HCT116 (cell line): ENCODE measurements around the gene MEIS1. TPM values are rescaled to one million over a fixed set of nuclear protein-coding genes. Genes with fewer than 3 reads are reported as not detected.
A peak's percentile ranks its signal among the peaks of the same experiment; 100 is the strongest.

ENCODE experiments used
- ATAC-seq: fragments of 200-7000 bp; cut with Tn5 transposase; 2 replicates; pipeline ENCODE4 v1.9.1; 2020; ENCODE audit warnings: mild to moderate bottlenecking, moderate library complexity
- Bru-seq: library from RNA; stranded (reverse); fragments of 400-500 nt; gene quantifications from one replicate; lab custom pipeline; 2021; lab: Mats Ljungman, UMichigan
- BruChase-seq, 2 experiments: library from RNA; stranded (reverse); fragments of 400-500 nt; gene quantifications; one replicate each; lab custom pipeline; 2021; lab: Mats Ljungman, UMichigan
- BruUV-seq: library from RNA; stranded (reverse); fragments of 400-500 nt; replicated peaks from 2 replicates; lab custom pipeline; 2021; lab: Mats Ljungman, UMichigan
- CTCF ChIA-PET: fragments of 300-600 bp; sonication (Branson Sonifier 250); formaldehyde crosslinking; loops from one replicate; lab custom pipeline; 2021; ENCODE audit warnings: antibody characterized with exemption; lab: Charles Lee
- POLR2A ChIA-PET: fragments of 300-600, 350-600 bp; sonication (Branson Sonifier 250); formaldehyde crosslinking; loops from one replicate; lab custom pipeline; 2021; ENCODE audit warnings: antibody characterized with exemption; lab: Charles Lee
- RAD21 ChIA-PET, 2 experiments: fragments of 300-600 bp; sonication (Branson Sonifier 250); formaldehyde crosslinking; loops; one replicate each; lab custom pipeline; 2023; ENCODE audit warnings: low total read pairs in 2 of 2; ENCODE audit not compliant: uncharacterized antibody in 2 of 2, unreplicated experiment in 2 of 2, low non-redundant PET in 1 of 2; lab: Charles Lee
- DNase-seq: peaks from one replicate; pipeline ENCODE4 v3.0.0-alpha.2; 2010; ENCODE audit warnings: low read depth, low spot score
- H2AFZ ChIP-seq: fragments of 200-600 bp; shearing (Covaris generic), sonication (generic); 2 replicates; pipeline ENCODE4 v1.6.1; 2017; ENCODE audit warnings: low read depth, mixed run types, mixed read lengths, antibody characterized with exemption, low read length; ENCODE audit not compliant: poor library complexity, severe bottlenecking
- H3K27ac ChIP-seq: 2 replicates; pipeline ENCODE4 v1.5.1; 2012; ENCODE audit warnings: low read depth, low read length
- H3K27me3 ChIP-seq: fragments of 200-600 bp; sonication (generic); 2 replicates; pipeline ENCODE4 v1.6.1; 2016; ENCODE audit warnings: mixed run types, low read length, mixed read lengths; ENCODE audit not compliant: insufficient read depth
- H3K36me3 ChIP-seq, 2 experiments: fragments of 200-500 bp in 1 of 2; fragments of 200-600 bp in 1 of 2; sonication (Bioruptor generic) in 1 of 2; sonication (generic) in 1 of 2; 2 replicates each; pipeline versions ENCODE4 v1.5.1 to v1.6.1; 2014 to 2016; ENCODE audit warnings: low read length in 2 of 2, inconsistent platforms in 1 of 2, mixed read lengths in 1 of 2, mixed run types in 1 of 2; ENCODE audit not compliant: insufficient read depth in 2 of 2, control insufficient read depth in 1 of 2
- H3K4me1 ChIP-seq, 2 experiments: fragments of 200-600 bp in 1 of 2; sonication (generic) in 1 of 2; 2 replicates each; pipeline versions ENCODE4 v1.5.1 to v1.6.1; 2012 to 2017; ENCODE audit warnings: low read length in 2 of 2, inconsistent platforms in 1 of 2, mild to moderate bottlenecking in 1 of 2, mixed read lengths in 1 of 2, mixed run types in 1 of 2, moderate library complexity in 1 of 2; ENCODE audit not compliant: insufficient read depth in 2 of 2, control insufficient read depth in 1 of 2
- H3K4me2 ChIP-seq: fragments of 200-600 bp; sonication (generic); 2 replicates; pipeline ENCODE4 v1.6.1; 2017; ENCODE audit warnings: mixed run types, low read length, mixed read lengths
- H3K4me3 ChIP-seq, 2 experiments: fragments of 200-600 bp in 1 of 2; sonication (generic) in 1 of 2; replicated peaks in 1 of 2; 2 replicates each; pipeline ENCODE4 v1.5.1; 2011 to 2016; ENCODE audit warnings: low read length in 2 of 2, control low read depth in 1 of 2, low read depth in 1 of 2, mild to moderate bottlenecking in 1 of 2, mixed read lengths in 1 of 2, mixed run types in 1 of 2
- H3K79me2 ChIP-seq: fragments of 200-600 bp; sonication (generic); 2 replicates; pipeline ENCODE4 v1.6.1; 2017; ENCODE audit warnings: mild to moderate bottlenecking, mixed run types, low read length, moderate library complexity, mixed read lengths; ENCODE audit not compliant: insufficient read depth
- H3K9ac ChIP-seq: fragments of 200-600 bp; sonication (generic); 2 replicates; pipeline ENCODE4 v1.6.1; 2016; ENCODE audit warnings: low read length, mixed read lengths
- H3K9me2 ChIP-seq: fragments of 200-600 bp; sonication (generic), shearing (Covaris generic); 2 replicates; pipeline ENCODE4 v1.6.1; 2017; ENCODE audit warnings: mixed run types, mild to moderate bottlenecking, moderate library complexity; ENCODE audit not compliant: insufficient read depth
- H3K9me3 ChIP-seq, 2 experiments: fragments of 200-500 bp in 1 of 2; fragments of 200-600 bp in 1 of 2; sonication (Bioruptor generic) in 1 of 2; sonication (generic) in 1 of 2; 2 replicates each; pipeline ENCODE4 v1.6.1; 2014 to 2017; ENCODE audit warnings: low read length in 2 of 2, mixed read lengths in 2 of 2, inconsistent platforms in 1 of 2, low read depth in 1 of 2, mild to moderate bottlenecking in 1 of 2, mixed run types in 1 of 2, moderate library complexity in 1 of 2; ENCODE audit not compliant: control insufficient read depth in 1 of 2, insufficient read depth in 1 of 2
- H4K20me1 ChIP-seq: fragments of 200-600 bp; sonication (generic), shearing (Covaris generic); 2 replicates; pipeline ENCODE4 v1.6.1; 2017; ENCODE audit warnings: mixed run types, mild to moderate bottlenecking, moderate library complexity; ENCODE audit not compliant: insufficient read depth
- EGR1 ChIP-seq: IDR thresholded peaks from 2 replicates; pipeline ENCODE4 v1.6.1; 2012; ENCODE audit warnings: low read depth
- EZH2phosphoT487 ChIP-seq: fragments of 200-600 bp; IDR thresholded peaks from 2 replicates; pipeline ENCODE4 v1.6.1; 2018; ENCODE audit warnings: antibody characterized with exemption, borderline replicate concordance
- FOSL1 ChIP-seq: IDR thresholded peaks from 2 replicates; pipeline ENCODE4 v1.6.1; 2012; ENCODE audit warnings: low read depth
- JUND ChIP-seq: IDR thresholded peaks from 2 replicates; pipeline ENCODE4 v1.6.1; 2012
- POLR2A ChIP-seq: IDR thresholded peaks from 2 replicates; pipeline ENCODE4 v1.7.0; 2011; ENCODE audit warnings: borderline replicate concordance; ENCODE audit not compliant: insufficient read depth, insufficient read length; ENCODE audit errors: extremely low read depth
- RAD21 ChIP-seq: IDR thresholded peaks from 2 replicates; pipeline ENCODE4 v1.6.1; 2012; ENCODE audit warnings: low read depth, mild to moderate bottlenecking
- SIN3A ChIP-seq: IDR thresholded peaks from 2 replicates; pipeline ENCODE4 v1.6.1; 2012; ENCODE audit warnings: low read depth
- SP1 ChIP-seq: IDR thresholded peaks from 2 replicates; pipeline ENCODE4 v1.6.1; 2012; ENCODE audit warnings: low read depth
- YY1 ChIP-seq: IDR thresholded peaks from 2 replicates; pipeline ENCODE4 v1.6.1; 2011; ENCODE audit warnings: low read length, low read depth, moderate library complexity, mild to moderate bottlenecking; ENCODE audit not compliant: insufficient replicate concordance; ENCODE audit errors: extremely low read depth
- intact Hi-C: fragments of 100-400 bp; cut with micrococcal nuclease; formaldehyde crosslinking; loops from 2 replicates; pipeline ENCODE4 v1.10.0; 2022
- long read RNA-seq: library from polyadenylated mRNA; unstranded; transcript quantifications from one replicate; pipeline ENCODE4 v2.0.0, GENCODE V29; 2021; ENCODE audit not compliant: unreplicated experiment
- polyA plus RNA-seq: library from polyadenylated mRNA; unstranded; fragments of >200 nt; gene quantifications from 2 replicates; pipeline ENCODE4 v1.2.1, GENCODE V29; 2012; ENCODE audit warnings: missing spikeins
- total RNA-seq: library from RNA; stranded (reverse); gene quantifications from one replicate; pipeline ENCODE4 v1.2.1, GENCODE V29; 2021; ENCODE audit not compliant: unreplicated experiment
- TF ChIP-seq, protein P1 (sequence below): IDR thresholded peaks from 2 replicates; pipeline ENCODE4 v1.6.1; 2011; ENCODE audit warnings: mild to moderate bottlenecking, low read length, moderate library complexity; ENCODE audit not compliant: insufficient replicate concordance; ENCODE audit errors: extremely low read depth
- TF ChIP-seq, protein P2 (sequence below): IDR thresholded peaks from 2 replicates; pipeline ENCODE4 v1.6.1; 2012; ENCODE audit warnings: low read depth

Gene MEIS1
- total RNA-seq (0.32 TPM), Bru-seq, nascent RNA (percentile 3 among the genes with signal in this experiment), BruChase-seq, experiment 1, labeled RNA remaining after a 6-hour chase (percentile 3 among the genes with signal in this experiment), BruChase-seq, experiment 2, labeled RNA remaining after a 2-hour chase (percentile 3 among the genes with signal in this experiment)
- not detected in 2 replicates for polyA plus RNA-seq
- long read RNA-seq: 0 reads

DNA sequence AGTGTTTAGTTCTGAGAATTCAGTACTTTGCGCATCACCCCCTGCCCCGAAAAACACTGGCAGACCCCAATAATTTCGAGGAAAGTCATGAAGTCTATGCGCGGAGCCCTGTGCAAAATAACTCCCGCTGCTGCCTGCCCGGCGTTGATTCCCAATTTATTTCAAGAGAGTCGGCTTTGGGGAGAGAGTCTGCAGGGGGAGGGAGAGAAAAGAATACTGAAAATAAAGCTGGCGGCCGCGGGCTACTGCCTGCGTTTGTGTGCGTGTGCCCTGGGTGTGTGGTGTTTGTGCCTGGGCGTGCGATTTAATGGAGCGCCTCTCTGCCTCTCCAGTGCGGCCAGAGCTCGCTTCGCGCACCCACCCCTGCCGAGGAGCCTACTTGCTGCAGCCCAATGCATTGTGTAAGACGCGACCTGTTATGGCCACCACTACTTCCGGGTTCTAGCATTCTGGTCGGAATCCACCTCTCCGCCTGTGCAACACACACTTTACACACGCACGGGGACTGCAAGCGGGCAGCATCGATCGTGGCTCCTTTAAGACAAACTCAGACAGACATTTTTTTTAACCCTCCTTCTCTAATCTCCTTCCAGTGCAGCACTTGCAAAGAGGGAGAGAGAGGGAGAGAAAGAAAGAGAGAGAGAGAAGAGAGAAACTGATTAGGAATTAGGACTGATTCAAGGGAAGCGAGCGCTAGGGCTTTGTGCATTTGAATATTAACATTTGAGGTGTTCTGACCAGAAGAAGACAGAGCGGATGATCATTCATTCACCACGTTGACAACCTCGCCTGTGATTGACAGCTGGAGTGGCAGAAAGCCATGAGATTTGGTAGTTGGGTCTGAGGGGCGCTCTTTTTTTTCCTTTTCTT, at the start of gene MEIS1:
TSS of gene MEIS1 (plus strand) at position 447 of the 870 bp plus-strand sequence. CDS start 732 bp downstream, outside the sequence.
- H3K9me2 ChIP-seq: no peaks in the 10 kb centered on the region
- BruUV-seq: no TSS peak
- no peak for ATAC-seq

More for the DNA sequence above, at the start of gene MEIS1:
- intact Hi-C loops: no loop called here
- H3K4me1 ChIP-seq: no peaks in the 10 kb centered on the region
- CTCF ChIA-PET: no interaction called here
- H3K9ac ChIP-seq: no peak within 1 kb of the TSS
- no peaks in the 10 kb centered on the region for H4K20me1 ChIP-seq
- no peaks in the 10 kb centered on the region for H3K36me3 ChIP-seq
- DNase-seq: no peak
- no peaks in the 10 kb centered on the region for H3K9me3 ChIP-seq
- RAD21 ChIA-PET: no interaction called here
- TF ChIP-seq SIN3A (no peak), RAD21 (no peak), EZH2phosphoT487 (no peak), POLR2A (no peak), YY1 (no peak), SP1 (no peak), FOSL1 (no peak), EGR1 (no peak), JUND (no peak)
- TF ChIP-seq, protein P1, sequence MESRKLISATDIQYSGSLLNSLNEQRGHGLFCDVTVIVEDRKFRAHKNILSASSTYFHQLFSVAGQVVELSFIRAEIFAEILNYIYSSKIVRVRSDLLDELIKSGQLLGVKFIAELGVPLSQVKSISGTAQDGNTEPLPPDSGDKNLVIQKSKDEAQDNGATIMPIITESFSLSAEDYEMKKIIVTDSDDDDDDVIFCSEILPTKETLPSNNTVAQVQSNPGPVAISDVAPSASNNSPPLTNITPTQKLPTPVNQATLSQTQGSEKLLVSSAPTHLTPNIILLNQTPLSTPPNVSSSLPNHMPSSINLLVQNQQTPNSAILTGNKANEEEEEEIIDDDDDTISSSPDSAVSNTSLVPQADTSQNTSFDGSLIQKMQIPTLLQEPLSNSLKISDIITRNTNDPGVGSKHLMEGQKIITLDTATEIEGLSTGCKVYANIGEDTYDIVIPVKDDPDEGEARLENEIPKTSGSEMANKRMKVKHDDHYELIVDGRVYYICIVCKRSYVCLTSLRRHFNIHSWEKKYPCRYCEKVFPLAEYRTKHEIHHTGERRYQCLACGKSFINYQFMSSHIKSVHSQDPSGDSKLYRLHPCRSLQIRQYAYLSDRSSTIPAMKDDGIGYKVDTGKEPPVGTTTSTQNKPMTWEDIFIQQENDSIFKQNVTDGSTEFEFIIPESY: no peak
- TF ChIP-seq, protein P2, sequence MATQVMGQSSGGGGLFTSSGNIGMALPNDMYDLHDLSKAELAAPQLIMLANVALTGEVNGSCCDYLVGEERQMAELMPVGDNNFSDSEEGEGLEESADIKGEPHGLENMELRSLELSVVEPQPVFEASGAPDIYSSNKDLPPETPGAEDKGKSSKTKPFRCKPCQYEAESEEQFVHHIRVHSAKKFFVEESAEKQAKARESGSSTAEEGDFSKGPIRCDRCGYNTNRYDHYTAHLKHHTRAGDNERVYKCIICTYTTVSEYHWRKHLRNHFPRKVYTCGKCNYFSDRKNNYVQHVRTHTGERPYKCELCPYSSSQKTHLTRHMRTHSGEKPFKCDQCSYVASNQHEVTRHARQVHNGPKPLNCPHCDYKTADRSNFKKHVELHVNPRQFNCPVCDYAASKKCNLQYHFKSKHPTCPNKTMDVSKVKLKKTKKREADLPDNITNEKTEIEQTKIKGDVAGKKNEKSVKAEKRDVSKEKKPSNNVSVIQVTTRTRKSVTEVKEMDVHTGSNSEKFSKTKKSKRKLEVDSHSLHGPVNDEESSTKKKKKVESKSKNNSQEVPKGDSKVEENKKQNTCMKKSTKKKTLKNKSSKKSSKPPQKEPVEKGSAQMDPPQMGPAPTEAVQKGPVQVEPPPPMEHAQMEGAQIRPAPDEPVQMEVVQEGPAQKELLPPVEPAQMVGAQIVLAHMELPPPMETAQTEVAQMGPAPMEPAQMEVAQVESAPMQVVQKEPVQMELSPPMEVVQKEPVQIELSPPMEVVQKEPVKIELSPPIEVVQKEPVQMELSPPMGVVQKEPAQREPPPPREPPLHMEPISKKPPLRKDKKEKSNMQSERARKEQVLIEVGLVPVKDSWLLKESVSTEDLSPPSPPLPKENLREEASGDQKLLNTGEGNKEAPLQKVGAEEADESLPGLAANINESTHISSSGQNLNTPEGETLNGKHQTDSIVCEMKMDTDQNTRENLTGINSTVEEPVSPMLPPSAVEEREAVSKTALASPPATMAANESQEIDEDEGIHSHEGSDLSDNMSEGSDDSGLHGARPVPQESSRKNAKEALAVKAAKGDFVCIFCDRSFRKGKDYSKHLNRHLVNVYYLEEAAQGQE: no peak
- H3K79me2 ChIP-seq: no peaks in the 10 kb centered on the region
- no peaks in the 10 kb centered on the region for H3K27me3 ChIP-seq
- H3K4me2 ChIP-seq: no peak within 1 kb of the TSS
- H3K27ac ChIP-seq: no peak within 1 kb of the TSS
- POLR2A ChIA-PET: no interaction called here
- H3K4me3 ChIP-seq: no peak within 1 kb of the TSS
- no peak within 1 kb of the TSS for H2AFZ ChIP-seq
